HFFc6 (cell line): ENCODE measurements around the gene MAPKAP1. TPM values are rescaled to one million over a fixed set of nuclear protein-coding genes. Genes with fewer than 3 reads are reported as not detected.

Experiments
- DNase-seq: peaks from one replicate; pipeline ENCODE4 v3.0.0-alpha.2; 2018
- H3K27ac Mint-ChIP-seq: 2 replicates; pipeline ENCODE4 v1.8.0; 2020; ENCODE audit warnings: mild to moderate bottlenecking, mixed read lengths
- H3K27me3 Mint-ChIP-seq: 2 replicates; pipeline ENCODE4 v1.8.0; 2021; ENCODE audit warnings: mild to moderate bottlenecking, moderate library complexity, mixed read lengths; ENCODE audit not compliant: insufficient read depth
- H3K36me3 Mint-ChIP-seq: 2 replicates; pipeline ENCODE4 v1.8.0; 2021; ENCODE audit warnings: low read depth, mixed read lengths
- H3K4me1 Mint-ChIP-seq: 2 replicates; pipeline ENCODE4 v1.8.0; 2020; ENCODE audit warnings: low read depth, mixed read lengths
- H3K4me3 Mint-ChIP-seq: 2 replicates; pipeline ENCODE4 v1.8.0; 2020; ENCODE audit warnings: mild to moderate bottlenecking, moderate library complexity, mixed read lengths
- H3K9me3 Mint-ChIP-seq: 2 replicates; pipeline ENCODE4 v1.8.0; 2020; ENCODE audit warnings: mild to moderate bottlenecking, mixed read lengths
- total RNA-seq, 6 experiments: library from RNA; stranded (reverse); fragmentation: NEBNext Ultra II Directional; extraction: Animal tissue kit (Norgen Biotek cat#: 25700); gene quantifications; 2 replicates in 1 of 6; 3 replicates in 5 of 6; pipeline ENCODE4 v1.2.3, GENCODE V29; 2021
- TF ChIP-seq, protein P1 (sequence below): fragments of 200-600 bp; sonication (generic); IDR thresholded peaks from 2 replicates; pipeline ENCODE4 v1.5.0; 2021; ENCODE audit warnings: antibody characterized with exemption, mild to moderate bottlenecking

MAPKAP1 gene
- total RNA-seq, 6 experiments from 2014 or later, result 115 to 167 (median 130) TPM

- TF ChIP-seq, protein P1, sequence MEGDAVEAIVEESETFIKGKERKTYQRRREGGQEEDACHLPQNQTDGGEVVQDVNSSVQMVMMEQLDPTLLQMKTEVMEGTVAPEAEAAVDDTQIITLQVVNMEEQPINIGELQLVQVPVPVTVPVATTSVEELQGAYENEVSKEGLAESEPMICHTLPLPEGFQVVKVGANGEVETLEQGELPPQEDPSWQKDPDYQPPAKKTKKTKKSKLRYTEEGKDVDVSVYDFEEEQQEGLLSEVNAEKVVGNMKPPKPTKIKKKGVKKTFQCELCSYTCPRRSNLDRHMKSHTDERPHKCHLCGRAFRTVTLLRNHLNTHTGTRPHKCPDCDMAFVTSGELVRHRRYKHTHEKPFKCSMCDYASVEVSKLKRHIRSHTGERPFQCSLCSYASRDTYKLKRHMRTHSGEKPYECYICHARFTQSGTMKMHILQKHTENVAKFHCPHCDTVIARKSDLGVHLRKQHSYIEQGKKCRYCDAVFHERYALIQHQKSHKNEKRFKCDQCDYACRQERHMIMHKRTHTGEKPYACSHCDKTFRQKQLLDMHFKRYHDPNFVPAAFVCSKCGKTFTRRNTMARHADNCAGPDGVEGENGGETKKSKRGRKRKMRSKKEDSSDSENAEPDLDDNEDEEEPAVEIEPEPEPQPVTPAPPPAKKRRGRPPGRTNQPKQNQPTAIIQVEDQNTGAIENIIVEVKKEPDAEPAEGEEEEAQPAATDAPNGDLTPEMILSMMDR, result no peak
- H3K9me3 Mint-ChIP-seq, result no peaks in the 10 kb centered on the region
- H3K4me3 Mint-ChIP-seq, result no peak overlapping the region
- H3K36me3 Mint-ChIP-seq, result no peaks in the 10 kb centered on the region; the same call in 1 of the 2 replicates
- H3K27me3 Mint-ChIP-seq, result no peaks in the 10 kb centered on the region; the same call in 1 of the 2 replicates
- H3K4me1 Mint-ChIP-seq, result peaks cover 78% of the 10 kb centered on the region
- no peak for DNase-seq
- H3K27ac Mint-ChIP-seq, result no peak overlapping the region
Observed at GRCh38 chr9:125635888-125636287, 71.1 kb downstream of the MAPKAP1 start.

DNA sequence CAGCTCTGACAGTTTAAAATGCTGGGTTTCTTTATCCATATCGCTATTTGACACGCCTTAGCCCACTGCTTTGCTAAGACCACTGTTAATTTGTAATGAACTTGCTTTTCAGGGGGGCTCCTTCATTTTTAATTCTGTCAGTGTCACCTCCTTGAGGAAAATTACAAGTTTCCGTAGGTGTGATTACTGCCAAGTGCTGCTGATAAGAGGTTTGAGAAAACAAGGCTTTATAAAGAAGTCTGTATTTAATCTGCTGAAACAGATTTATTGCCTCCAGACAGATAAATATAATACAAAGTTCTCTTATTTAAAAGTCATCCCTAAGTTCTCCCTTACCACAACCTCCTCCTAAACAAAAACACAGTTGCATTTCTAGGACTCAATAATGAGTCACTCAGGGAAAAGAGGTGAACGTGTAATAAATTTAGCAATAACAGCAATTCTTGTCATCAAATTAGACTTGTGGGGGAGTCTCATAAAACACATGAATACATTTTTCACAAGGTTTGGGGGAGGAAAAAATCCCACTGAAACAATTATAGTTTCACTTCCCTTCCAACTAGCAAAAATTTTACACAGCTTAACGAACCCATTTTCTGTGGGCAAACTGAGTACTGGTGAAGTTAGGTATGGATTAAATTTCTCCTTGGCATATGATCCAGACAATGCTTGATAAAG lies 72.8 kb downstream of the MAPKAP1 start:
- Mint-ChIP-seq H3K4me1 (peaks cover 78% of the 10 kb centered on the region), H3K27ac (peak overlapping the region; percentile 21; the same call in 1 of the 2 replicates), H3K36me3 (no peaks in the 10 kb centered on the region; the same call in 1 of the 2 replicates), H3K4me3 (no peak overlapping the region), H3K27me3 (no peaks in the 10 kb centered on the region; the same call in 1 of the 2 replicates), H3K9me3 (no peaks in the 10 kb centered on the region)
- TF ChIP-seq, protein P1, result no peak
- DNase-seq, result peak; percentile 27

DNA sequence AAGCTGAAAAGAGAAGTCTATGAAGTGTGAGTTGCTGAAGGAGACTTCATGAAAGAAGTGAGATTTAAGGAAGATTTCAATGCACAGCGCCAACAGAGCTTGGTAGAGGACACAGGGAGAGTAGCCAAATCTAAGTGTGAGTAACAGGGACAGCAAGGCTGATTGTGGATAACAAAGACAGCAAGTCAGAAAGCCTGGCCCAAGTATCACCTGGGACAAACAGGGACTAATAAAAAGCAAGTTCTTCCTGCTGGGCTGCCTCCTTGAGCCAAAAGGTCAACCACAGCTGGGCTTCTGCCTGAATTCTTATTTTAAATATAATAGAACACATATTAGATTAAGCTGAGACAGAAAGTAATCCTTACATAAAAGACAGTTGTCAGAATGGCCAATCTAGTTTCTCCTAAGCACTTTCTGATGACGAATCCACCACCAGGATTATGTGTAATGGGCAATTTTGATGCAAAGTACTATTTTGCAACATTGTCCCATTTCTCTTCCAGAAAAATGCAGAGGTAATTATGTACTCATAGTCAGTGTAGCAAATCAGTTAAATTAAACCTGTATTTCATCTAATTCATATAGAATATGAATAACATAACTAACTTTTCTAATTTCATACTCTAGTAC lies 73.8 kb downstream of the MAPKAP1 start:
- Mint-ChIP-seq H3K4me1 (peaks cover 71% of the 10 kb centered on the region), H3K9me3 (no peaks in the 10 kb centered on the region), H3K36me3 (no peaks in the 10 kb centered on the region; the same call in 1 of the 2 replicates), H3K27me3 (no peaks in the 10 kb centered on the region; the same call in 1 of the 2 replicates), H3K27ac (peak overlapping the region; percentile 30), H3K4me3 (no peak overlapping the region)
- peak; percentile 17 for DNase-seq
- TF ChIP-seq, protein P1, result no peak

DNA sequence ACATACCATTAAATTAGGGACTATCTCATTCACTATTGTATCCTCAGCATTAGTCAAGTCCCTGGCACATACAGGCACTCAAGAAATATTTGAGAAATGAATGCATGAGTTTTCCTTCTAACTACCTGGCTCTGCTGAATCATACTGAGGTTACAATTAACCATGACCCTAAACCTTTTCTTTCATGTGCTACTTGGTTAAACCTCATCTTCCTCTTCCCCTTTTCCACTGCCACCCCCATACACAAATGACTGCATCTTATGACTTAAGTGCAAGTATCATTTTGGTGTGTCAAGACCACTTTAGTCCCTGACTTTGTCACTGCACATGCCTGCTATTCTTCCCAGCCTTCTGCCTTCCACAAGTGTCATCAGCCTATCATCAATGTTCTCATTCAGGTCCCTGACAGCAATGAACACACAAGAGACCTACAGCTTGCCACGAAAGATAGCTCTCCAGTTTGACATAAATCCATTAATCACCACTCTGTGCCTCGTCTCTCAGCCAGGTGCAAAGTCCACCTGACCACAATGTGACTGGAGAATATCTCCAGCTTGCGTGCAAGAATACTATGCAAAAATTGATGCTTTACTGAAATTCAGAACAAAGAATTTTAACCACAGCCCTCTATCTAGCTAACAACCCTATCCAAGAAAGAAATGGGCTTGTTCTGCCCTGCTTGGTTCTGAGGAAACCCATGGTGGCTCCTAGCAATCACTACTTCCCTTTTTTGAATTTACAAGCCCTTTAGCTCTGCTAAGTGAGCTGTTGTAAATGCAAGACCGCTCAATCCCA lies 74.5 kb downstream of the MAPKAP1 start:
- TF ChIP-seq, protein P1, result no peak
- Mint-ChIP-seq H3K4me3 (no peak overlapping the region), H3K27me3 (no peaks in the 10 kb centered on the region; the same call in 1 of the 2 replicates), H3K27ac (peak overlapping the region; percentile 30), H3K4me1 (peaks cover 71% of the 10 kb centered on the region), H3K36me3 (no peaks in the 10 kb centered on the region; the same call in 1 of the 2 replicates), H3K9me3 (no peaks in the 10 kb centered on the region)
- DNase-seq, result peak; percentile 62

DNA sequence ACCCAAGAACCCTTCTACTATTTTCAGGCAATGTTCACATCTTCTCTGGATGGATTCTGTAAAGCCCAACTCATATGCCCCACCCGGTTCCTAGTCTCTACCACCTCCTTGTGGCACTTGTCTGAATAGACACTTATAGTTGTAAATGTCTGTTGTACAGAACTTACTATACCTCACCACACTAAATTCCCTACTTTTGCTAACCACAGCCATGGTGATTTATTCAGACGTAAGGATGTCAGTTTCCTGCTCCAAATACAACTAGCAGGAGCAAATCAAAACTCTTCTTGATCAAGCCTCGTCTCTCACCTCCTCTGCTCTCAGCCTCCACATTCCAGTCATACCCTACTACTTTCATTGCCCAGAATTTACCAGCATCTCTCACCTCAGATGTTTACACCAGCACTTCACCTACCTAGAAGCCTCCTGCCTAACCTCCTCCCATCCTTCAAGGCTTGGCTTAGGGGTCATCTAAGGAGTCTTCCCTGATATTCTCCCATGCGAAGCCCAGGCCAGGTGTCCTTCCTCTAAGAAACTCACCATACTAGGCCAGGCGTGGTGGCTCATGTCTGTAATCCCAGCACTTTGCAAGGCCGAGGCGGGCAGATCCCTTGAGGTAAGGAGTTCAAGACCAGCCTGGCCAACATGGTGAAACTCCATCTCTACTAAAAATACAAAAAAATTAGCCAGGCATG lies 75.5 kb downstream of the MAPKAP1 start:
- peak; percentile 70 for DNase-seq
- H3K9me3 Mint-ChIP-seq, result no peaks in the 10 kb centered on the region
- H3K4me3 Mint-ChIP-seq, result peak overlapping the region; percentile 11; the same call in 1 of the 2 replicates
- TF ChIP-seq, protein P1, result peak; percentile 83
- peak overlapping the region; percentile 55 for H3K27ac Mint-ChIP-seq
- H3K36me3 Mint-ChIP-seq, result no peaks in the 10 kb centered on the region; the same call in 1 of the 2 replicates
- H3K27me3 Mint-ChIP-seq, result no peaks in the 10 kb centered on the region; the same call in 1 of the 2 replicates
- H3K4me1 Mint-ChIP-seq, result peaks cover 79% of the 10 kb centered on the region
